ENCODE results near the gene HDAC9. TPM values are rescaled to one million over a fixed set of nuclear protein-coding genes. Genes with fewer than 3 reads are reported as not detected.

Gene HDAC9
- total RNA-seq, 1 donor from 2014 or later: 32.4 TPM

GRCh38 chr7:18948521-18948920 lies 453.0 kb downstream of the HDAC9 start:
- H3K27ac ChIP-seq: no peak overlapping the region
- H3K9me3 ChIP-seq: no peaks in the 10 kb centered on the region
- H3K4me3 ChIP-seq: no peak overlapping the region
- H3K27me3 ChIP-seq: no peaks in the 10 kb centered on the region
- TF ChIP-seq POLR2A (IDR thresholded peaks at IDR 0.05) (no peak), CTCF (IDR thresholded peaks at IDR 0.05) (no peak), POLR2AphosphoS5 (IDR thresholded peaks at IDR 0.05; ENCODE audit: insufficient read depth in 1 of 2, low read depth in 1 of 2) (no peak)
- no peak for DNase-seq (ENCODE audit: extremely low spot score in 2 of 2)
- no peaks in the 10 kb centered on the region for H3K4me1 ChIP-seq
- no peaks in the 10 kb centered on the region for H3K36me3 ChIP-seq
- intact Hi-C loops (cut with DNase I): loop anchor here (10.0 kb wide), 1 partner anchor 1234 kb away; no protein-coding TSS in a partner anchor

GRCh38 chr7:18952846-18953245 lies 457.3 kb downstream of the HDAC9 start:
- Histone ChIP-seq H3K4me3 (no peak overlapping the region), H3K9me3 (no peaks in the 10 kb centered on the region), H3K4me1 (no peaks in the 10 kb centered on the region), H3K27me3 (no peaks in the 10 kb centered on the region), H3K36me3 (no peaks in the 10 kb centered on the region), H3K27ac (no peak overlapping the region)
- no peak for TF ChIP-seq CTCF (IDR thresholded peaks at IDR 0.05)
- no peak for TF ChIP-seq POLR2A (IDR thresholded peaks at IDR 0.05)
- TF ChIP-seq POLR2AphosphoS5 (IDR thresholded peaks at IDR 0.05; ENCODE audit: insufficient read depth in 1 of 2, low read depth in 1 of 2): no peak
- intact Hi-C loops (cut with DNase I): no loop called here
- no peak for DNase-seq (ENCODE audit: extremely low spot score in 2 of 2)

- no peak for TF ChIP-seq CTCF (IDR thresholded peaks at IDR 0.05)
- TF ChIP-seq POLR2AphosphoS5 (IDR thresholded peaks at IDR 0.05; ENCODE audit: insufficient read depth in 1 of 2, low read depth in 1 of 2): no peak
- TF ChIP-seq POLR2A (IDR thresholded peaks at IDR 0.05): no peak
- no peak for DNase-seq (ENCODE audit: extremely low spot score in 2 of 2)
- H3K9me3 ChIP-seq: no peaks in the 10 kb centered on the region
- H3K4me3 ChIP-seq: no peak overlapping the region
- no peaks in the 10 kb centered on the region for H3K4me1 ChIP-seq
- no peaks in the 10 kb centered on the region for H3K27me3 ChIP-seq
- H3K27ac ChIP-seq: no peak overlapping the region
- no peaks in the 10 kb centered on the region for H3K36me3 ChIP-seq
- intact Hi-C loops (cut with DNase I): no loop called here
Measured at GRCh38 chr7:18958627-18959026, 463.1 kb downstream of the HDAC9 start.

GRCh38 chr7:18960725-18961124 lies 465.2 kb downstream of the HDAC9 start:
- Histone ChIP-seq H3K27ac (no peak overlapping the region), H3K4me3 (no peak overlapping the region), H3K4me1 (no peaks in the 10 kb centered on the region), H3K27me3 (no peaks in the 10 kb centered on the region), H3K36me3 (no peaks in the 10 kb centered on the region), H3K9me3 (no peaks in the 10 kb centered on the region)
- TF ChIP-seq CTCF (IDR thresholded peaks at IDR 0.05): no peak
- TF ChIP-seq POLR2A (IDR thresholded peaks at IDR 0.05): no peak
- no peak for TF ChIP-seq POLR2AphosphoS5 (IDR thresholded peaks at IDR 0.05; ENCODE audit: insufficient read depth in 1 of 2, low read depth in 1 of 2)
- DNase-seq (ENCODE audit: extremely low spot score in 2 of 2): no peak
- intact Hi-C loops (cut with DNase I): no loop called here

- Histone ChIP-seq H3K9me3 (no peaks in the 10 kb centered on the region), H3K27me3 (no peaks in the 10 kb centered on the region), H3K36me3 (no peaks in the 10 kb centered on the region), H3K27ac (no peak overlapping the region), H3K4me1 (no peaks in the 10 kb centered on the region), H3K4me3 (no peak overlapping the region)
- no peak for DNase-seq (ENCODE audit: extremely low spot score in 2 of 2)
- no peak for TF ChIP-seq POLR2AphosphoS5 (IDR thresholded peaks at IDR 0.05; ENCODE audit: insufficient read depth in 1 of 2, low read depth in 1 of 2)
- no peak for TF ChIP-seq POLR2A (IDR thresholded peaks at IDR 0.05)
- TF ChIP-seq CTCF (IDR thresholded peaks at IDR 0.05): no peak
- intact Hi-C loops (cut with DNase I): no loop called here
Measured at GRCh38 chr7:18962031-18962430, 466.5 kb downstream of the HDAC9 start.

Measured in vagina (tissue), 2 donors.